HG03439 (cell line): ENCODE measurements around the gene SPRY4.
"Not testable (repeated sequence)": the region's sequence is repeated elsewhere in the genome, so short reads cannot be mapped to it uniquely, and the experiment has no call there.

Source experiments
- ATAC-seq: cut with Tn5 transposase; IDR thresholded peaks from one replicate; pipeline ENCODE4 v1.9.1; 2021; ENCODE audit warnings: mild to moderate bottlenecking, moderate library complexity; ENCODE audit not compliant: unreplicated experiment

The SPRY4 gene

DNA sequence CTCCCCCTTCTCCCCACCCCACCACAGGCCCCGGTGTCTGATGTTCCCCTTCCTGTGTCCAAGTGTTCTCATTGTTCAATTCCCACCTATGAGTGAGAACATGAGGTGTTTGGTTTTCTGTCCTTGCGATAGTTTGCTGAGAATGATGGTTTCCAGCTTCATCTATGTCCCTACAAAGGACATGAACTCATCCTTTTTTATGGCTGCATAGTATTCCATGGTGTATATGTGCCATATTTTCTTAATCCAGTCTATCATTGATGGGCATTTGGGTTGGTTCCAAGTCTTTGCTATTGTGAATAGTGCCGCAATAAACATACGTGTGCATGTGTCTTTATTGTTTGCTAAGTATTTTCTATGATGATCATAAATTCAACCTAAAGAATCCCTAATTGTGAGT lies 60.7 kb downstream of the SPRY4 start:
- ATAC-seq: not testable (repeated sequence)

DNA sequence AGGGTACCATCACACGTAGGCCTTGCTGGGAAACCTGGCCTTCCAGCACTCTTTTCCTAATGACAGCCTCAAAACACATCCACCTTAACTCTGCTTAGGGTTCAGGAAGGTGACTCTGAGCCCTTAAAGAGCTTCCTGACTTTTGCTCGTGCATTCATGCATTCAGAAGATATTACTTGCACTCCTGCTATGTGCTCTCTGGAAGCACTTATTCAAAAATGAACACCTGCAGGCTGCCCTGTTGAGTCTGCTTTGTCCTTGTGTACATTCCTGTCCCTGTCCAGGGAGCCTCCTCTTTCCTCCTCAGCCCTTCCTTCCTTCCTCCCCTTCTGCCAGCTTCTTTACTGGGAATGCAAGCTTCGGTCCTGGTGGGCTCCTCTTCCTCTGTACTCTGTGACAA lies 61.5 kb downstream of the SPRY4 start:
- ATAC-seq: no peak

GRCh38 chr5:142262683-142263082 lies 62.1 kb downstream of the SPRY4 start:
- no peak for ATAC-seq
